K562 (cell line): Measurements from ENCODE around the gene GPHN. TPM values are rescaled to one million over a fixed set of nuclear protein-coding genes. Genes with fewer than 3 reads are reported as not detected.

Experiments used
- ATAC-seq: fragments of 200-7000 bp; cut with Tn5 transposase; 3 replicates; pipeline ENCODE4 v1.9.1; 2020; ENCODE audit warnings: moderate library complexity
- BruUV-seq: library from RNA; stranded (reverse); fragments of 400-500 nt; replicated peaks from 2 replicates; lab custom pipeline; 2021; lab: Mats Ljungman, UMichigan
- CTCF ChIA-PET: fragments of 300-600 bp; formaldehyde crosslinking; extraction: SDS; loops from one replicate; lab custom pipeline; 2021; ENCODE audit warnings: low intra/inter-chr PET ratio; lab: Yijun Ruan, JAX
- POLR2A ChIA-PET: fragments of 300-600, 350-650 bp; sonication (Branson Sonifier 250); formaldehyde crosslinking; extraction: SDS; loops from one replicate; lab custom pipeline; 2021; ENCODE audit warnings: antibody characterized with exemption, inconsistent platforms; lab: Yijun Ruan, JAX
- DNase-seq, 4 experiments: peaks; one replicate each; pipeline versions ENCODE4 v3.0.0 to v3.0.0-alpha.2; 2011 to 2018; ENCODE audit warnings: low spot score in 3 of 4, mixed read lengths in 3 of 4; ENCODE audit errors: extremely low read depth in 1 of 4
- FAIRE-seq: peaks from 2 replicates; lab custom pipeline; 2011; peaks lifted over from hg19 to GRCh38; lab: Jason Lieb, UNC
- H2AFZ ChIP-seq: 2 replicates; pipeline ENCODE4 v1.6.0; 2011; ENCODE audit warnings: low read depth, low read length, control low read depth, inconsistent platforms
- H3K27ac ChIP-seq: fragments of 200-600 bp; 3 replicates; pipeline ENCODE4 v1.8.0; 2011; ENCODE audit warnings: low read depth, mild to moderate bottlenecking, control low read depth, inconsistent platforms, low read length, moderate library complexity, mixed read lengths; ENCODE audit errors: extremely low read depth
- H3K27me3 ChIP-seq, 2 experiments: fragments of 300-600 bp in 1 of 2; 2 replicates in 1 of 2; 3 replicates in 1 of 2; pipeline versions ENCODE4 v1.6.0 to v1.8.0; 2011; ENCODE audit warnings: inconsistent platforms in 2 of 2, low read length in 2 of 2, mild to moderate bottlenecking in 1 of 2, mixed read lengths in 1 of 2, moderate library complexity in 1 of 2; ENCODE audit not compliant: control insufficient read depth in 2 of 2, insufficient read depth in 2 of 2
- H3K36me3 ChIP-seq: fragments of 300-600 bp; 3 replicates; pipeline ENCODE4 v1.8.0; 2011; ENCODE audit warnings: mild to moderate bottlenecking, low read length, inconsistent platforms; ENCODE audit not compliant: control insufficient read depth, insufficient read depth
- H3K4me1 ChIP-seq, 2 experiments: fragments of 200-600 bp in 1 of 2; replicated peaks in 1 of 2; 2 replicates in 1 of 2; 3 replicates in 1 of 2; pipeline versions ENCODE4 v1.5.1 to v1.8.0; 2011; ENCODE audit warnings: inconsistent platforms in 2 of 2, low read length in 2 of 2, mild to moderate bottlenecking in 1 of 2, mixed read lengths in 1 of 2, moderate library complexity in 1 of 2; ENCODE audit not compliant: control insufficient read depth in 2 of 2, insufficient read depth in 2 of 2
- H3K4me2 ChIP-seq: 2 replicates; pipeline ENCODE4 v1.6.1; 2011; ENCODE audit warnings: low read length, control low read depth, inconsistent platforms, mixed read lengths; ENCODE audit not compliant: insufficient read depth
- H3K4me3 ChIP-seq: fragments of 200-600 bp; sonication (generic), shearing (Covaris generic); 2 replicates; pipeline ENCODE4 v1.5.1; 2016; ENCODE audit warnings: control low read depth, inconsistent platforms
- H3K79me2 ChIP-seq: fragments of 200-600 bp; 3 replicates; pipeline ENCODE4 v1.8.0; 2011; ENCODE audit warnings: low read length, inconsistent platforms; ENCODE audit not compliant: control insufficient read depth, insufficient read depth
- H3K9ac ChIP-seq, 2 experiments: 2 replicates each; pipeline versions ENCODE4 v1.6.0 to v1.6.1; 2011; ENCODE audit warnings: low read depth in 2 of 2, low read length in 2 of 2, control low read depth in 1 of 2, inconsistent platforms in 1 of 2, mild to moderate bottlenecking in 1 of 2, mixed read lengths in 1 of 2; ENCODE audit not compliant: insufficient read depth in 1 of 2
- H3K9me1 ChIP-seq: one replicate; pipeline ENCODE4 v1.6.0; 2011; ENCODE audit warnings: inconsistent platforms, mild to moderate bottlenecking, low read length, moderate library complexity; ENCODE audit not compliant: control insufficient read depth, insufficient read depth
- H3K9me3 ChIP-seq: replicated peaks from 2 replicates; pipeline ENCODE4 v1.5.1; 2011; ENCODE audit warnings: low read depth, low read length, inconsistent platforms; ENCODE audit not compliant: control insufficient read depth, insufficient read depth
- H4K20me1 ChIP-seq: replicated peaks from 2 replicates; pipeline ENCODE4 v1.6.1; 2011; ENCODE audit warnings: low read length, inconsistent platforms, mixed read lengths; ENCODE audit not compliant: control insufficient read depth, insufficient read depth
- BHLHE40 ChIP-seq: IDR thresholded peaks from 2 replicates; pipeline ENCODE4 v1.6.1; 2011; ENCODE audit warnings: low read length, improper control_type of control experiment
- HOXB6 ChIP-seq: fragments of 250-450 bp; sonication (Bioruptor Pico); IDR thresholded peaks from 2 replicates; pipeline ENCODE4 v1.5.1; 2022; ENCODE audit warnings: mild to moderate bottlenecking, borderline replicate concordance
- RREB1 ChIP-seq: fragments of 250-450 bp; sonication (Bioruptor Pico); IDR thresholded peaks from 2 replicates; pipeline ENCODE4 v1.4.0; 2020
- ZNF717 ChIP-seq: fragments of 250-450 bp; sonication (Bioruptor Pico); IDR thresholded peaks from 2 replicates; pipeline ENCODE4 v1.5.0; 2021
- WGBS: fragments of 100-300 bp; shearing (Covaris generic); methylation state at CpG from one replicate; pipeline ENCODE4 v1.1.6; 2016; ENCODE audit warnings: low coverage, mixed read lengths; ENCODE audit not compliant: insufficient coverage; ENCODE audit errors: missing lambda C conversion rate; 5-methylcytosine and 5-hydroxymethylcytosine counted together
- in situ Hi-C: fragments of 300-500 bp; cut with MboI; formaldehyde crosslinking; loops from 4 replicates; pipeline ENCODE4 v1.15.0; 2018; ENCODE audit warnings: inconsistent platforms, mixed read lengths
- intact Hi-C: fragments of 100-400 bp; cut with micrococcal nuclease; formaldehyde crosslinking; loops from 2 replicates; pipeline ENCODE4 v1.14.2; 2022
- polyA plus RNA-seq, 8 experiments: library from polyadenylated mRNA; depleted of rRNA in 4 of 8; stranded (reverse) in 5 of 8; unstranded in 3 of 8; fragments of >200 nt; fragmentation: Nextera tagmentation in 2 of 8; fragmentation: Illumina TruSeq in 1 of 8; extraction: Ambion mirVana in 2 of 8; extraction: Trizol in 1 of 8; gene quantifications; 2 replicates each; pipeline versions ENCODE4 v1.2.1 to v1.2.3, GENCODE V29; 2011 to 2014; ENCODE audit warnings: inconsistent platforms in 1 of 8, missing spikeins in 1 of 8
- total RNA-seq, 7 experiments: library from RNA; depleted of rRNA in 6 of 7; stranded (reverse); fragments of >200 nt in 6 of 7; fragmentation: Illumina TruSeq in 2 of 7; extraction: Trizol in 2 of 7; gene quantifications; 2 replicates each; pipeline versions ENCODE4 v1.2.1 to v1.2.3, GENCODE V29; 2011 to 2021; ENCODE audit warnings: low replicate concordance in 1 of 7

The GPHN gene
- total and polyA plus RNA-seq, 9 of the 15 experiments (the other 6 are each of a cell fraction or from before 2014, with no cell fraction given), result 5.9 to 16.0 (median 11.4) TPM

GRCh38 chr14:66507181-66507721 lies 696 bp upstream of the GPHN start:
- BruUV-seq, result TSS peak; percentile 83
- Histone ChIP-seq H3K27ac (peak overlapping the region; percentile 89), H3K27me3 (no peaks in the 10 kb centered on the region), H3K4me3 (peak overlapping the region; percentile 54), H3K9ac (peak overlapping the region; percentile 77 to 90), H4K20me1 (peaks cover 10% of the 10 kb centered on the region; the same call in 1 of the 2 replicates), H3K9me1 (no peaks in the 10 kb centered on the region), H3K4me1 (peaks cover 0 to 24% of the 10 kb centered on the region in 2 experiments; a peak in 3 of 5 replicates), H2AFZ (peak overlapping the region; percentile 89), H3K9me3 (no peaks in the 10 kb centered on the region), H3K79me2 (peaks cover 36% of the 10 kb centered on the region), H3K36me3 (no peaks in the 10 kb centered on the region), H3K4me2 (peak overlapping the region; percentile 90)
- POLR2A ChIA-PET, result interaction anchor here (0.6 to 1.2 kb wide), 4 partner anchors 9 to 47 kb away, joined by 3 to 4 read pairs (median 3); no protein-coding TSS in a partner anchor
- peak; percentile 43 for ATAC-seq
- CTCF ChIA-PET, result interaction anchor here (0.6 kb wide), 1 partner anchor 143 kb away, joined by 4 read pairs; no protein-coding TSS in a partner anchor
- intact Hi-C loops, result no loop called here
- WGBS, result 1% methylated on average over 19 of the region's 23 CpGs
- peak; percentile 44 for FAIRE-seq
- no peak for DNase-seq
- in situ Hi-C loops, result no loop called here
- peak; percentile 41; the same call in 1 of the 2 replicates for TF ChIP-seq BHLHE40
- 0 out of 2 replicates have a peak, but pooled peaks have one; percentile 44 for TF ChIP-seq RREB1 (CRISPR knock-in tag)
- no peak for TF ChIP-seq ZNF717 (CRISPR knock-in tag)
- TF ChIP-seq HOXB6, result no peak
